ENCODE measurements around the gene SEPTIN10. TPM values are rescaled to one million over a fixed set of nuclear protein-coding genes. Genes with fewer than 3 reads are reported as not detected.

SEPTIN10 gene
- total RNA-seq, 1 donor from 2014 or later: 149 TPM

DNA sequence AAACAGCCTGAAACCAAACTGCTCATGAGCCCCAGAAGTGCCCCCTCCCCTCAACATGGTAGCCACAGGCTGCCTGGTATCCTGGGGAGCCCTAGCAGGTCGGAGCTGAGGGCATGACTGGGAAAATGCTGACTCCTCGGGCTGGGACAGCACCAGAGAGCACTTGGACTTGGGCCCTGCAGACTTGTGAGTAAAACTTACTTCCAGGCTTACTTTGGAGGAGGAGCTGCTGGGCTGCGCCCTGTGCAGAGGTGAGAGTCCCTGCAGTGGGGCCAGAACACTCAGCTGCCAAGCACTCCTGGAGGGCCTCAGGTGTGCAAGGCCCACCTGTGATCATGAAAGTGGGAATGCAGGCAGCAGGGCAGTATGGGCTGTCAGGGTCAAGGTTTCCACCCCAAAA, 119.4 kb downstream of the SEPTIN10 start:
- DNase-seq: no peak

GRCh38 chr2:109493176-109493935, 120.4 kb downstream of the SEPTIN10 start:
- no peak for DNase-seq

Other genes starting within 250 kb of the SEPTIN10 start
- gene SOWAHC, start 398 bp upstream of the SEPTIN10 start, total RNA-seq: 11.1 and 14.3 TPM in 2 replicates
- gene RGPD5, start 180.3 kb upstream of the SEPTIN10 start, total RNA-seq: 23.0 and 47.0 TPM in 2 replicates